ENCODE results near the gene UVSSA. TPM values are rescaled to one million over a fixed set of nuclear protein-coding genes. Genes with fewer than 3 reads are reported as not detected.
"Not testable (repeated sequence)": the region's sequence is repeated elsewhere in the genome, so short reads cannot be mapped to it uniquely, and the experiment has no call there.

The UVSSA gene
- total and polyA plus RNA-seq, 9 donors = 3.8 to 24.7 (median 15.6) TPM

- Histone ChIP-seq H3K4me1 (ENCODE audit: insufficient read depth) (no peaks in the 10 kb centered on the region), H3K36me3 (no peaks in the 10 kb centered on the region), H3K4me3 (no peak overlapping the region), H3K27me3 (no peaks in the 10 kb centered on the region), H3K9me3 (no peaks in the 10 kb centered on the region), H3K27ac (no peak overlapping the region)
- intact Hi-C loops (cut with DNase I) = no loop called here
- WGBS, 3 donors = 78 to 88% (median 86%) methylated on average over 33 to 34 of the region's 34 CpGs
- TF ChIP-seq CTCF (IDR thresholded peaks at IDR 0.05) (no peak), POLR2A (IDR thresholded peaks at IDR 0.05) (no peak)
- peak in 1 of 5 donors; percentile 20 for DNase-seq
Measured at GRCh38 chr4:1330761-1331590, 16.0 kb upstream of the UVSSA start.

- H3K36me3 ChIP-seq = no peaks in the 10 kb centered on the region
- TF ChIP-seq EP300 (IDR thresholded peaks at IDR 0.05) (no peak), POLR2A (IDR thresholded peaks at IDR 0.05) (no peak), CTCF (IDR thresholded peaks at IDR 0.05) (no peak)
- no peaks in the 10 kb centered on the region for H3K9me3 ChIP-seq
- intact Hi-C loops (cut with DNase I) = no loop called here
- H3K4me3 ChIP-seq = no peak overlapping the region
- no peak overlapping the region for H3K27ac ChIP-seq
- no peaks in the 10 kb centered on the region for H3K4me1 ChIP-seq (ENCODE audit: insufficient read depth)
- DNase-seq = no peak
- no peaks in the 10 kb centered on the region for H3K27me3 ChIP-seq
- WGBS, 3 donors = 85 to 87% (median 87%) methylated on average over 21 of the region's 21 CpGs
Measured at GRCh38 chr4:1331591-1332353, 15.2 kb upstream of the UVSSA start.

GRCh38 chr4:1332686-1333085 lies 14.3 kb upstream of the UVSSA start:
- no peaks in the 10 kb centered on the region for H3K36me3 ChIP-seq
- no peaks in the 10 kb centered on the region for H3K27me3 ChIP-seq
- DNase-seq = no peak
- WGBS, 3 donors = 86 to 89% (median 87%) methylated on average over 13 of the region's 13 CpGs
- no peak overlapping the region for H3K27ac ChIP-seq
- no peaks in the 10 kb centered on the region for H3K4me1 ChIP-seq (ENCODE audit: insufficient read depth)
- intact Hi-C loops (cut with DNase I) = no loop called here
- no peaks in the 10 kb centered on the region for H3K9me3 ChIP-seq
- no peak for TF ChIP-seq EP300 (IDR thresholded peaks at IDR 0.05)
- no peak for TF ChIP-seq POLR2A (IDR thresholded peaks at IDR 0.05)
- no peak for TF ChIP-seq CTCF (IDR thresholded peaks at IDR 0.05)
- H3K4me3 ChIP-seq = no peak overlapping the region

GRCh38 chr4:1333256-1333655 lies 13.8 kb upstream of the UVSSA start:
- TF ChIP-seq EP300 (IDR thresholded peaks at IDR 0.05) (no peak), CTCF (IDR thresholded peaks at IDR 0.05) (no peak), POLR2A (IDR thresholded peaks at IDR 0.05) (no peak)
- Histone ChIP-seq H3K36me3 (no peaks in the 10 kb centered on the region), H3K4me3 (no peak overlapping the region), H3K9me3 (no peaks in the 10 kb centered on the region), H3K4me1 (ENCODE audit: insufficient read depth) (no peaks in the 10 kb centered on the region), H3K27me3 (no peaks in the 10 kb centered on the region), H3K27ac (no peak overlapping the region)
- 81 to 91% (median 87%) methylated on average over 8 of the region's 8 CpGs for WGBS, 3 donors
- intact Hi-C loops (cut with DNase I) = no loop called here
- DNase-seq = no peak

GRCh38 chr4:1333851-1334578 lies 13.0 kb upstream of the UVSSA start:
- H3K4me1 ChIP-seq (ENCODE audit: insufficient read depth); intact Hi-C loops (cut with DNase I); H3K4me3 ChIP-seq; H3K9me3 ChIP-seq; H3K36me3 ChIP-seq; H3K27me3 ChIP-seq; DNase-seq; H3K27ac ChIP-seq: not testable (repeated sequence)
- 72 to 86% (median 72%) methylated on average over 6 to 11 of the region's 12 CpGs for WGBS, 3 donors

Data from ovary (tissue), 9 donors.